ENCODE results near the gene TMEM179. TPM values are rescaled to one million over a fixed set of nuclear protein-coding genes. Genes with fewer than 3 reads are reported as not detected.

TMEM179 gene
- total RNA-seq, 4 donors from 2014 or later = 2.3 TPM; not detected in 3

DNA sequence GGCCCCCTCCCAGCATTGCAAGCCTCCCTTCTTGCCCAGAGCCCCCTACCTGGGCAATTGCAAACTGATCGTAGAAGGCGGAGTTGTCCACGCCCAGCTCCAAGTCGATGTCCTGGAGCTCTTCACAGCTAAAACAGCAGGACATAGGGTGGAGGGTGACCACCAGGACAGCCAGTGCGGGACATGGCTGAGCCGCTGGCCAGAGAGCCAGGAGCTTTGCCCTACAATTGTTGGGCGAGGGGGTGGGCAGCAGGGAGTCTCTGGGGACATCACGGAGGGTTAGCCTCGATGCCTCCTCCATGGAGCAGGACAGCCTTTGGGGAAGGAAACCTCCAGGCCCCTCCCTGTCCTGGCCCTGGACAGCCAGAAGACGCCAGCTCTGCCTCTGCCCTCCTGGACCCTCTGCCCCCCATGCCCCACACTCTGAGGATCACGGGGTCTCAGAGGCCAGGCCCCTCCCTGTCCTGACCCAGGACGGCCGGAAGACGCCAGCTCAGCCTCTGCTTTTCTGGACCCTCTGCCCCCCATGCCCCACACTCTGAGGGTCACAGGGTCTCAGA lies 9.4 kb downstream of the TMEM179 start:
- Histone ChIP-seq H3K4me3 (no peak overlapping the region), H3K9me3 (no peaks in the 10 kb centered on the region), H3K27me3 (no peaks in the 10 kb centered on the region), H3K27ac (no peak overlapping the region), H3K4me1 (no peaks in the 10 kb centered on the region), H3K36me3 (no peaks in the 10 kb centered on the region)
- no peak for DNase-seq
- TF ChIP-seq, protein P1, sequence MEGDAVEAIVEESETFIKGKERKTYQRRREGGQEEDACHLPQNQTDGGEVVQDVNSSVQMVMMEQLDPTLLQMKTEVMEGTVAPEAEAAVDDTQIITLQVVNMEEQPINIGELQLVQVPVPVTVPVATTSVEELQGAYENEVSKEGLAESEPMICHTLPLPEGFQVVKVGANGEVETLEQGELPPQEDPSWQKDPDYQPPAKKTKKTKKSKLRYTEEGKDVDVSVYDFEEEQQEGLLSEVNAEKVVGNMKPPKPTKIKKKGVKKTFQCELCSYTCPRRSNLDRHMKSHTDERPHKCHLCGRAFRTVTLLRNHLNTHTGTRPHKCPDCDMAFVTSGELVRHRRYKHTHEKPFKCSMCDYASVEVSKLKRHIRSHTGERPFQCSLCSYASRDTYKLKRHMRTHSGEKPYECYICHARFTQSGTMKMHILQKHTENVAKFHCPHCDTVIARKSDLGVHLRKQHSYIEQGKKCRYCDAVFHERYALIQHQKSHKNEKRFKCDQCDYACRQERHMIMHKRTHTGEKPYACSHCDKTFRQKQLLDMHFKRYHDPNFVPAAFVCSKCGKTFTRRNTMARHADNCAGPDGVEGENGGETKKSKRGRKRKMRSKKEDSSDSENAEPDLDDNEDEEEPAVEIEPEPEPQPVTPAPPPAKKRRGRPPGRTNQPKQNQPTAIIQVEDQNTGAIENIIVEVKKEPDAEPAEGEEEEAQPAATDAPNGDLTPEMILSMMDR (IDR thresholded peaks at IDR 0.05) = no peak
- no peak for TF ChIP-seq POLR2A (IDR thresholded peaks at IDR 0.05)
- intact Hi-C loops (cut with DNase I; ENCODE audit: low total_unique reads) = no loop called here

DNA sequence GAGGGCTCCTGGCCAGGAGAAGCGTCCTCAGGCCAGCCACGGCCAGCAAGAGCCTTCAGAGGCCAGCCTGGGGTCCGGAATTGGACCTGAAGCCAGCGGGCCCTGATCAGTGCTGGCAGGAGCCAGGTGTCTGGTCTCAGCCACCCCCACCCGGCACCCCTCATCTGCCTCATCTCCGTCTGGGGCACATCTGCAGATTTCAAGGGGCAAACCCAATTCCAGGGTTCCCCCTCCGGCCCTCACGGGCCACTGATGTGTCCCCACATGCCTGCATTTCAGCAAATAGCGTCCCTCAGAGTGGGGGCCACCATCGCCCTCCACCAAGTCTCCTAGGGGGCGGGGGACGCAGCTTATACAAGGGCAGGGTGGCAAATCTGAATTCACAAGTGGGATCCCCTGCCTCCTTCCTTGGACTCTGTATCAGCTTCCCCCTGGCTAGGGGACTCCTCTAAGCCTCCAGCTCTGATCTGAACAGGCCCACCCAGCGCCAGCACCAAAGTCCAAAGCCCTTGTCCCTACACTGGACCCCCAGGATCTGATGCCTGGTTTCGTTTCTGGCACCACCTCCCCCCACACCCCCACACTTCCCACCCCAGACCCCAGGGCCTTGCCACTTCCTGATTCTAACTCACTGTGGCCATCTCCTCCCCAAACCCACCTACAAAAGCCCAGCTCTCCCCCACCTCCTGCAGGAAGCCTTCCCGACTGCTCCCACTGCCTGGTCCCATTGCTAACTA lies 10.1 kb downstream of the TMEM179 start:
- TF ChIP-seq, protein P1 (IDR thresholded peaks at IDR 0.05) = no peak
- TF ChIP-seq POLR2A (IDR thresholded peaks at IDR 0.05) = no peak
- no peak overlapping the region for H3K27ac ChIP-seq
- intact Hi-C loops (cut with DNase I; ENCODE audit: low total_unique reads) = no loop called here
- H3K9me3 ChIP-seq = no peaks in the 10 kb centered on the region
- no peaks in the 10 kb centered on the region for H3K27me3 ChIP-seq
- DNase-seq = no peak
- H3K36me3 ChIP-seq = no peaks in the 10 kb centered on the region
- H3K4me1 ChIP-seq = no peaks in the 10 kb centered on the region
- no peak overlapping the region for H3K4me3 ChIP-seq

DNA sequence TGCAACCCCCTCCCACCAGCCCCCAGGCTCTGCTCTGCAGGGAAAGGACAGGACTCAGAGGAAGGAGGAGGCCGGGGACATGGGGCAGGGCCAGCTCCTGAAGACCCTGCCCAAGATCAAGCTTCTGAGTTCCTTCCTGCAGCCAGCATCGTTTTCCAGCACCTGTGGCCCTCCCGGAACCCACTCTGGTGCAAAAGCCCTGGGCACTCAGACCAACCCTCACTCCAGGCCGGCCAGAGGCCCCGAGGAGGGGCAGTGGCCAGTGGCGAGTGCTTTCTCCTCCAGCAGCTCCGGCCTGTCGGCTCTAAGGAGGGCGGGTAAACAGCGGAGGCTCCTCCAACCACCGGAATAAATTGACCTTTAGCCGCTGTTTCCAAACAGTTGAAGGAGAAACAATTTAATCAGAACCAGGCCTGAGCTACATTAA lies 10.8 kb downstream of the TMEM179 start:
- H3K9me3 ChIP-seq = no peaks in the 10 kb centered on the region
- no peaks in the 10 kb centered on the region for H3K27me3 ChIP-seq
- TF ChIP-seq POLR2A (IDR thresholded peaks at IDR 0.05) = no peak
- TF ChIP-seq, protein P1 (IDR thresholded peaks at IDR 0.05) = no peak
- no peak overlapping the region for H3K27ac ChIP-seq
- H3K36me3 ChIP-seq = no peaks in the 10 kb centered on the region
- no peak for DNase-seq
- no peak overlapping the region for H3K4me3 ChIP-seq
- H3K4me1 ChIP-seq = no peaks in the 10 kb centered on the region
- intact Hi-C loops (cut with DNase I; ENCODE audit: low total_unique reads) = no loop called here

DNA sequence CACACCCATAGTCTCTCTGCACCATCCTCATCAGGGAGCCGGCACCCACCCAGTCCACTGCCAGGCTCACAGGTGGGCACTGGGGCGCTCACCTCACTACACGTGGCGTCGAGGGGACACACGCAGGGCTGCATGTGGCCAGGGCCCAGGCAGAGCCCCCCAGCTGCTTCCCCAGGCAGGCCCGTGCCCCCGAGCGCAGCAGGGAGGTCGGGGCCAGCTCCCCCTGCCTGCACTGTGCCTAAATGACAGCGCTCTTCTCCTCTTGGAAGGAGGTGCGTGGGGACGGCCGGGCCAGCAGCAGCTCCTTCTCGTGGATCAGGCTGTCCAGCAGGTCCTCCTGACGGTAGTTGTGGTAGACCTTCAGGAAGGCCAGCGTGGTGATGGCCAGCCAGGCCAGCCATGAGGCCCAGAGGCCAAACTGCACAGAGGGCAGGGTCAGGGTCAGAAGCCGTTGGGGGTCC lies 11.3 kb downstream of the TMEM179 start:
- TF ChIP-seq, protein P1 (IDR thresholded peaks at IDR 0.05) = no peak
- no peak for TF ChIP-seq POLR2A (IDR thresholded peaks at IDR 0.05)
- intact Hi-C loops (cut with DNase I; ENCODE audit: low total_unique reads) = no loop called here
- Histone ChIP-seq H3K4me1 (no peaks in the 10 kb centered on the region), H3K36me3 (no peaks in the 10 kb centered on the region), H3K27ac (no peak overlapping the region), H3K4me3 (no peak overlapping the region), H3K9me3 (no peaks in the 10 kb centered on the region), H3K27me3 (no peaks in the 10 kb centered on the region)
- DNase-seq = no peak

DNA sequence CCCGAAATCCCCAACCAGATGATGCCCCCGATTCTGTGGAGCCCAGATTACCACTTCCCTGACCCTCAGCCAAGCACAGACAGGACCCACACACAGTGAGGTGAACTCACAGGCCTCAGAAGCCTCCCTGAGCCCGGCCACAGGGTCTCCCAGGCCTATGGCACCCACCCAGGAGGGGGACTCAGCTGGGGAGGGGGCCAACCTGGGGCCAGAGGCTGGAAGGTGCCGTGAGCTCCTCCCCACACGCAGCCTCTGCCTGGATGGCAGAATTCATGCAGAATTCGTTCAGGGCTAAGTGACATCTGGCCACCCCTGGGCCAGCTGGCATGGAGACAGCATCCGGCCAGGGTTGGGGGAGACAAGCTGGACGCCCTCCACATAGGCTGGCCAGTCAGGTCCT lies 11.8 kb downstream of the TMEM179 start:
- TF ChIP-seq, protein P1 (IDR thresholded peaks at IDR 0.05) = no peak
- TF ChIP-seq POLR2A (IDR thresholded peaks at IDR 0.05) = no peak
- intact Hi-C loops (cut with DNase I; ENCODE audit: low total_unique reads) = no loop called here
- Histone ChIP-seq H3K4me1 (no peaks in the 10 kb centered on the region), H3K36me3 (no peaks in the 10 kb centered on the region), H3K27ac (no peak overlapping the region), H3K4me3 (no peak overlapping the region), H3K9me3 (no peaks in the 10 kb centered on the region), H3K27me3 (no peaks in the 10 kb centered on the region)
- no peak for DNase-seq

All from uterus (tissue), 4 donors.